GF-D8 (cell line): ENCODE data around the gene STBD1.
"Not testable (repeated sequence)": the region's sequence is repeated elsewhere in the genome, so short reads cannot be mapped to it uniquely, and the experiment has no call there.

ENCODE experiments used
- DNase-seq: peaks from one replicate; lab custom pipeline; 2025; lab: John Stamatoyannopoulos, UW

STBD1 gene

GRCh38 chr4:76322236-76322635, 15.7 kb downstream of the STBD1 start:
- DNase-seq: no peak

- no peak for DNase-seq
These were observed 18.5 kb downstream of the STBD1 start for GRCh38 chr4:76325072-76325471.

- DNase-seq: no peak
These were observed 20.0 kb downstream of the STBD1 start for GRCh38 chr4:76326515-76326914.

GRCh38 chr4:76334885-76335284, 28.4 kb downstream of the STBD1 start:
- DNase-seq: no peak

GRCh38 chr4:76339364-76339763, 32.8 kb downstream of the STBD1 start:
- DNase-seq: no peak

GRCh38 chr4:76341063-76341462, 34.5 kb downstream of the STBD1 start:
- DNase-seq: no peak

GRCh38 chr4:76342191-76342590, 35.7 kb downstream of the STBD1 start:
- DNase-seq: no peak

- DNase-seq: no peak
These were observed 36.3 kb downstream of the STBD1 start for GRCh38 chr4:76342803-76343202.

GRCh38 chr4:76354517-76355473, 48.3 kb downstream of the STBD1 start:
- DNase-seq: peak; percentile 22

- DNase-seq: no peak
These were observed 51.4 kb downstream of the STBD1 start for GRCh38 chr4:76357981-76358380.

GRCh38 chr4:76359881-76360466, 53.4 kb downstream of the STBD1 start:
- DNase-seq: not testable (repeated sequence)
